Measurements from ENCODE around the gene ZNF69. TPM values are rescaled to one million over a fixed set of nuclear protein-coding genes. Genes with fewer than 3 reads are reported as not detected.
"Not testable (repeated sequence)": the region's sequence is repeated elsewhere in the genome, so short reads cannot be mapped to it uniquely, and the experiment has no call there.

ZNF69 gene
- total and polyA plus RNA-seq, 2 of the 13 experiments (the other 11 are each of a cell fraction or from before 2014, with no cell fraction given): 9.6 to 21.0 TPM

- H3K36me3 ChIP-seq (replicated peaks in 1 of 2; ENCODE audit: control insufficient read depth in 1 of 2, insufficient read depth in 2 of 2, low read length in 2 of 2); CTCF ChIA-PET (ENCODE audit: low intra/inter-chr PET ratio, low total read pairs); BruUV-seq (replicated peaks); H3K27me3 ChIP-seq (ENCODE audit: control insufficient read depth in 1 of 2, insufficient read depth in 2 of 2, low read length in 2 of 2); H3K4me3 ChIP-seq (replicated peaks in 1 of 3; ENCODE audit: insufficient read depth in 1 of 3, low read depth in 2 of 3, low read length in 3 of 3); H3K79me2 ChIP-seq (ENCODE audit: insufficient read depth, low read length); in situ Hi-C loops (cut with HindIII; ENCODE audit: extremely low pct_ligation_motif_present, low pct_unique_long_range_greater_than_20kb); H4K20me1 ChIP-seq (ENCODE audit: insufficient read depth, low read length); H3K9ac ChIP-seq (ENCODE audit: insufficient read depth, low read depth, low read length); H2AFZ ChIP-seq (ENCODE audit: low read length); ATAC-seq; H3K4me2 ChIP-seq (ENCODE audit: low read depth, low read length); FAIRE-seq; H3K9me3 ChIP-seq (ENCODE audit: low read length); POLR2A ChIA-PET; intact Hi-C loops (cut with micrococcal nuclease; ENCODE audit: unreplicated experiment); TF ChIP-seq ZBTB40 (CRISPR knock-in tag; IDR thresholded peaks at IDR 0.05): not testable (repeated sequence)
- TF ChIP-seq SAP130 (CRISPR knock-in tag; IDR thresholded peaks at IDR 0.05; ENCODE audit: low read depth) (0 out of 2 replicates have a peak, but pooled peaks have one; percentile 36), TFE3 (CRISPR knock-in tag; IDR thresholded peaks at IDR 0.05) (0 out of 2 replicates have a peak, but pooled peaks have one; percentile 33), BCL6 (CRISPR knock-in tag; IDR thresholded peaks at IDR 0.05) (peak; percentile 50), TEAD3 (CRISPR knock-in tag; optimal IDR thresholded peaks at IDR 0.05; ENCODE audit: borderline replicate concordance) (peak; percentile 93), ZBTB40 (IDR thresholded peaks at IDR 0.05) (peak; percentile 57), TGIF2 (CRISPR knock-in tag; IDR thresholded peaks at IDR 0.05) (0 out of 2 replicates have a peak, but pooled peaks have one; percentile 20), ARID5B (CRISPR knock-in tag; IDR thresholded peaks at IDR 0.05) (0 out of 2 replicates have a peak, but pooled peaks have one; percentile 33), TCF7 (IDR thresholded peaks at IDR 0.05; ENCODE audit: low read depth) (peak; percentile 47; the same call in 1 of the 2 replicates)
- DNase-seq (ENCODE audit: low spot score): peak; percentile 85
- Histone ChIP-seq H3K4me1 (ENCODE audit: insufficient read depth, low read length) (peaks cover 24% of the 10 kb centered on the region), H3K27ac (ENCODE audit: extremely low read length, insufficient read depth, low read length) (peak overlapping the region; percentile 43)
- WGBS (ENCODE audit: low lambda C conversion rate): 35% methylated on average over 4 of the region's 4 CpGs
Observed at GRCh38 chr19:11867766-11868165, 19.8 kb upstream of the ZNF69 start.
